SK-N-SH treated with all-trans-retinoic acid at 6 μM for 48 hours (cell line): ENCODE results near the gene PCDH9.

Experiments
- ARNTL ChIP-seq: fragments of 450-650 bp; formaldehyde crosslinking; IDR thresholded peaks from 2 replicates; pipeline ENCODE4 v1.5.0; 2020; ENCODE audit warnings: low read depth, mild to moderate bottlenecking, moderate library complexity, borderline replicate concordance
- CREB5 ChIP-seq: fragments of 250-450 bp; sonication (Bioruptor Pico); IDR thresholded peaks from 2 replicates; pipeline ENCODE4 v1.5.1; 2020; ENCODE audit warnings: low read depth, mild to moderate bottlenecking, moderate library complexity
- ESRRG ChIP-seq: fragments of 250-450 bp; sonication (Bioruptor Pico); IDR thresholded peaks from 2 replicates; pipeline ENCODE4 v1.6.1; 2021; ENCODE audit warnings: mild to moderate bottlenecking
- GLIS3 ChIP-seq: fragments of 250-450 bp; sonication (Bioruptor Pico); IDR thresholded peaks from 2 replicates; pipeline ENCODE4 v1.5.0; 2020; ENCODE audit warnings: mild to moderate bottlenecking, moderate library complexity
- OSR1 ChIP-seq: fragments of 250-450 bp; sonication (Bioruptor Pico); IDR thresholded peaks from 2 replicates; pipeline ENCODE4 v1.8.0; 2022; ENCODE audit warnings: moderate library complexity, mild to moderate bottlenecking, inconsistent platforms
- PATZ1 ChIP-seq: fragments of 250-450 bp; sonication (Bioruptor Pico); IDR thresholded peaks from 2 replicates; pipeline ENCODE4 v1.8.0; 2020; ENCODE audit warnings: mild to moderate bottlenecking, moderate library complexity, borderline replicate concordance
- POU6F1 ChIP-seq: fragments of 250-450 bp; sonication (Bioruptor Pico); IDR thresholded peaks from 2 replicates; pipeline ENCODE4 v1.8.0; 2021; ENCODE audit warnings: low read depth, mild to moderate bottlenecking, moderate library complexity, borderline replicate concordance
- RARB ChIP-seq: fragments of 250-450 bp; sonication (Bioruptor Pico); IDR thresholded peaks from 2 replicates; pipeline ENCODE4 v1.8.0; 2021; ENCODE audit warnings: mild to moderate bottlenecking, moderate library complexity
- SNAI2 ChIP-seq: fragments of 250-450 bp; sonication (Bioruptor Pico); IDR thresholded peaks from 2 replicates; pipeline ENCODE4 v1.5.0; 2020; ENCODE audit warnings: mild to moderate bottlenecking, moderate library complexity
- TCF4 ChIP-seq: fragments of 250-450 bp; sonication (Bioruptor Pico); IDR thresholded peaks from 2 replicates; pipeline ENCODE4 v1.8.0; 2021; ENCODE audit warnings: mild to moderate bottlenecking, moderate library complexity, borderline replicate concordance
- ZC3H10 ChIP-seq: fragments of 250-450 bp; sonication (Bioruptor Pico); IDR thresholded peaks from 2 replicates; pipeline ENCODE4 v1.5.1; 2021; ENCODE audit warnings: mild to moderate bottlenecking, moderate library complexity
- ZFP30 ChIP-seq: fragments of 450-650 bp; formaldehyde crosslinking; IDR thresholded peaks from 2 replicates; pipeline ENCODE4 v1.5.0; 2022; ENCODE audit warnings: mild to moderate bottlenecking, moderate library complexity
- ZNF70 ChIP-seq: fragments of 450-650 bp; formaldehyde crosslinking; IDR thresholded peaks from 2 replicates; pipeline ENCODE4 v1.5.0; 2020; ENCODE audit warnings: mild to moderate bottlenecking, moderate library complexity
- ZNF8 ChIP-seq: fragments of 450-650 bp; formaldehyde crosslinking; IDR thresholded peaks from 2 replicates; pipeline ENCODE4 v1.5.0; 2020; ENCODE audit warnings: mild to moderate bottlenecking, moderate library complexity

- no peak for TF ChIP-seq PATZ1
- TF ChIP-seq OSR1 (CRISPR knock-in tag) = no peak
- no peak for TF ChIP-seq RARB (CRISPR knock-in tag)
- TF ChIP-seq ARNTL (CRISPR knock-in tag) = no peak
- no peak for TF ChIP-seq ZNF8
- TF ChIP-seq ESRRG (CRISPR knock-in tag) = no peak
- TF ChIP-seq ZNF70 (CRISPR knock-in tag) = no peak
- no peak for TF ChIP-seq ZFP30 (CRISPR knock-in tag)
- TF ChIP-seq CREB5 (CRISPR knock-in tag) = no peak
- TF ChIP-seq GLIS3 (CRISPR knock-in tag) = no peak
- no peak for TF ChIP-seq TCF4 (CRISPR knock-in tag)
- no peak for TF ChIP-seq SNAI2 (CRISPR knock-in tag)
- no peak for TF ChIP-seq ZC3H10 (CRISPR knock-in tag)
- no peak for TF ChIP-seq POU6F1 (CRISPR knock-in tag)
Observed at GRCh38 chr13:66675620-66676019, 554.5 kb downstream of the PCDH9 start.
